Loucy (cell line): ENCODE data around the gene CCDC69.

Experiments
- H2AFZ ChIP-seq: fragments of 200-600 bp; sonication (generic); 2 replicates; pipeline ENCODE4 v1.6.0; 2016; ENCODE audit warnings: antibody characterized with exemption, mild to moderate bottlenecking, low read length, moderate library complexity
- H3F3A ChIP-seq: fragments of 200-600 bp; 2 replicates; pipeline ENCODE4 v1.6.0; 2016; ENCODE audit warnings: antibody characterized with exemption, low read depth, mild to moderate bottlenecking
- H3K27me3 ChIP-seq: fragments of 200-600 bp; sonication (generic); 2 replicates; pipeline ENCODE4 v1.6.1; 2014; ENCODE audit warnings: low read length, mild to moderate bottlenecking; ENCODE audit not compliant: insufficient read depth, poor library complexity, severe bottlenecking
- H3K36me3 ChIP-seq: fragments of 200-600 bp; sonication (generic); 2 replicates; pipeline ENCODE4 v1.6.1; 2016; ENCODE audit warnings: low read length; ENCODE audit not compliant: insufficient read depth
- H3K4me1 ChIP-seq: fragments of 200-600 bp; sonication (generic); 2 replicates; pipeline ENCODE4 v1.5.1; 2014; ENCODE audit warnings: low read length, mild to moderate bottlenecking; ENCODE audit not compliant: insufficient read depth, poor library complexity, severe bottlenecking
- H3K4me2 ChIP-seq: fragments of 200-600 bp; sonication (generic); 2 replicates; pipeline ENCODE4 v1.6.0; 2014; ENCODE audit warnings: antibody characterized with exemption, low read length, low read depth, mild to moderate bottlenecking; ENCODE audit not compliant: poor library complexity, severe bottlenecking
- H3K4me3 ChIP-seq: fragments of 200-600 bp; sonication (generic); 2 replicates; pipeline ENCODE4 v1.5.1; 2014; ENCODE audit warnings: low read length, mild to moderate bottlenecking, mixed read lengths; ENCODE audit not compliant: poor library complexity, severe bottlenecking
- H3K79me2 ChIP-seq: fragments of 200-600 bp; sonication (generic); 2 replicates; pipeline ENCODE4 v1.6.1; 2014; ENCODE audit warnings: low read length; ENCODE audit not compliant: insufficient read depth
- H3K9ac ChIP-seq: fragments of 200-600 bp; sonication (generic); 2 replicates; pipeline ENCODE4 v1.6.0; 2014; ENCODE audit warnings: mild to moderate bottlenecking, low read depth, low read length, moderate library complexity; ENCODE audit not compliant: poor library complexity, severe bottlenecking
- H3K9me2 ChIP-seq: fragments of 200-600 bp; sonication (generic); replicated peaks from 2 replicates; pipeline ENCODE4 v1.6.1; 2016; ENCODE audit warnings: low read depth, low read length, mixed read lengths
- H3K9me3 ChIP-seq: fragments of 200-600 bp; sonication (generic); 2 replicates; pipeline ENCODE4 v1.6.1; 2014; ENCODE audit warnings: mild to moderate bottlenecking, antibody characterized with exemption, low read length, low read depth; ENCODE audit not compliant: insufficient read depth
- H4K20me1 ChIP-seq: fragments of 200-600 bp; sonication (generic); 2 replicates; pipeline ENCODE4 v1.6.0; 2014; ENCODE audit warnings: antibody characterized with exemption, low read length, mild to moderate bottlenecking; ENCODE audit not compliant: insufficient read depth, poor library complexity, severe bottlenecking
- EZH2phosphoT487 ChIP-seq: fragments of 200-600 bp; IDR thresholded peaks from 2 replicates; pipeline ENCODE4 v1.6.1; 2018; ENCODE audit warnings: antibody characterized with exemption, mild to moderate bottlenecking, moderate library complexity, borderline replicate concordance
- TF ChIP-seq, protein P1 (sequence below): fragments of 200-600 bp; sonication (generic); conservative IDR thresholded peaks from 2 replicates; pipeline ENCODE4 v1.5.1; 2014; ENCODE audit warnings: mild to moderate bottlenecking, antibody characterized with exemption, low read length

The CCDC69 gene

GRCh38 chr5:151141535-151141934 lies 82.4 kb downstream of the CCDC69 start:
- TF ChIP-seq EZH2phosphoT487 = no peak
- TF ChIP-seq, protein P1, sequence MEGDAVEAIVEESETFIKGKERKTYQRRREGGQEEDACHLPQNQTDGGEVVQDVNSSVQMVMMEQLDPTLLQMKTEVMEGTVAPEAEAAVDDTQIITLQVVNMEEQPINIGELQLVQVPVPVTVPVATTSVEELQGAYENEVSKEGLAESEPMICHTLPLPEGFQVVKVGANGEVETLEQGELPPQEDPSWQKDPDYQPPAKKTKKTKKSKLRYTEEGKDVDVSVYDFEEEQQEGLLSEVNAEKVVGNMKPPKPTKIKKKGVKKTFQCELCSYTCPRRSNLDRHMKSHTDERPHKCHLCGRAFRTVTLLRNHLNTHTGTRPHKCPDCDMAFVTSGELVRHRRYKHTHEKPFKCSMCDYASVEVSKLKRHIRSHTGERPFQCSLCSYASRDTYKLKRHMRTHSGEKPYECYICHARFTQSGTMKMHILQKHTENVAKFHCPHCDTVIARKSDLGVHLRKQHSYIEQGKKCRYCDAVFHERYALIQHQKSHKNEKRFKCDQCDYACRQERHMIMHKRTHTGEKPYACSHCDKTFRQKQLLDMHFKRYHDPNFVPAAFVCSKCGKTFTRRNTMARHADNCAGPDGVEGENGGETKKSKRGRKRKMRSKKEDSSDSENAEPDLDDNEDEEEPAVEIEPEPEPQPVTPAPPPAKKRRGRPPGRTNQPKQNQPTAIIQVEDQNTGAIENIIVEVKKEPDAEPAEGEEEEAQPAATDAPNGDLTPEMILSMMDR = no peak
- Histone ChIP-seq H3F3A (no peaks in the 10 kb centered on the region), H3K9me2 (no peaks in the 10 kb centered on the region), H3K9me3 (no peaks in the 10 kb centered on the region), H3K4me2 (no peak overlapping the region), H3K27me3 (no peaks in the 10 kb centered on the region), H3K36me3 (peaks cover 96% of the 10 kb centered on the region; the same call in 1 of the 2 replicates), H3K79me2 (peaks cover 60% of the 10 kb centered on the region), H4K20me1 (peaks cover 34% of the 10 kb centered on the region), H2AFZ (no peak overlapping the region), H3K4me3 (no peak overlapping the region), H3K4me1 (peaks cover 3% of the 10 kb centered on the region), H3K9ac (peak overlapping the region; percentile 5)

GRCh38 chr5:151140686-151141459 lies 83.0 kb downstream of the CCDC69 start:
- H4K20me1 ChIP-seq = peaks cover 33% of the 10 kb centered on the region
- TF ChIP-seq EZH2phosphoT487 = no peak
- TF ChIP-seq, protein P1 = no peak

DNA sequence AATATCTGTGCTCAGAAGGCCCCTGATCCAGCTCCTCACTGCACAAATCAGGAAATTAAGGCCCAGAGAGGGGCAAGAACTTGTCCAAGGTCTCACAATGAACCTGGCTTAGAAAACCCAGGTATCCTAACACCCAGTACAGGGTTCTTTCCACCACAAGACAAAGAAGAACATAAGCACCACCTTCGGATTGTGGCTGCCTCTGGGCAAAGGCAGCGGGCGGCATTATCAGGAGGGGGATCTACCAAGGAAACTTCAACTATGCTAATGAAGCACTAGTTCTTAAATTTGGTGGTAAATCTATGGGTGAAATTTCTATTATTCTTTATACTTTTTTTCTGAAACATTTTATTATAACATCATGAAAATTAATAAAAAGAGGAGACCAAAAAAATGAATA lies 84.2 kb downstream of the CCDC69 start:
- peaks cover 27% of the 10 kb centered on the region for H4K20me1 ChIP-seq
- no peak overlapping the region for H3K9ac ChIP-seq
- H3K4me2 ChIP-seq = no peak overlapping the region
- H3K9me2 ChIP-seq = no peaks in the 10 kb centered on the region
- H3K4me3 ChIP-seq = no peak overlapping the region
- TF ChIP-seq, protein P1 = no peak
- no peak for TF ChIP-seq EZH2phosphoT487
- peaks cover 96% of the 10 kb centered on the region; the same call in 1 of the 2 replicates for H3K36me3 ChIP-seq
- H3K4me1 ChIP-seq = no peaks in the 10 kb centered on the region
- H3K27me3 ChIP-seq = no peaks in the 10 kb centered on the region
- H3K79me2 ChIP-seq = peaks cover 41% of the 10 kb centered on the region
- H3K9me3 ChIP-seq = no peaks in the 10 kb centered on the region
- H2AFZ ChIP-seq = no peak overlapping the region
- H3F3A ChIP-seq = no peaks in the 10 kb centered on the region

More at GRCh38 chr5:151140686-151141459, 83.0 kb downstream of the CCDC69 start:
- Histone ChIP-seq H3K36me3 (peaks cover 96% of the 10 kb centered on the region; the same call in 1 of the 2 replicates), H3K9me3 (no peaks in the 10 kb centered on the region), H3K4me2 (no peak overlapping the region), H3K4me1 (peaks cover 3% of the 10 kb centered on the region), H3K79me2 (peaks cover 53% of the 10 kb centered on the region), H3K27me3 (no peaks in the 10 kb centered on the region), H3K4me3 (no peak overlapping the region), H3K9me2 (no peaks in the 10 kb centered on the region), H2AFZ (no peak overlapping the region), H3F3A (no peaks in the 10 kb centered on the region), H3K9ac (no peak overlapping the region)
